GM13977 (cell line): ENCODE data around the gene MET.
"Not testable (repeated sequence)": the region's sequence is repeated elsewhere in the genome, so short reads cannot be mapped to it uniquely, and the experiment has no call there.

Experiments
- DNase-seq: peaks from one replicate; pipeline ENCODE4 v3.0.0; 2012; ENCODE audit warnings: low spot score
- CTCF ChIP-seq: IDR thresholded peaks from 2 replicates; pipeline ENCODE4 v1.5.1; 2012; ENCODE audit warnings: mild to moderate bottlenecking, control low read depth; ENCODE audit not compliant: insufficient read depth; ENCODE audit errors: extremely low read depth, missing control alignments
- in situ Hi-C: fragments of 300-500 bp; cut with MboI; formaldehyde crosslinking; loops from one replicate; pipeline ENCODE4 v1.12.0; 2022; ENCODE audit warnings: low sequenced_read_pairs, low pct_unique_long_range_greater_than_20kb, mixed read lengths, inconsistent platforms; ENCODE audit not compliant: unreplicated experiment

MET gene

GRCh38 chr7:116632384-116632783, 39.6 kb upstream of the MET start:
- DNase-seq: no peak
- no peak for TF ChIP-seq CTCF
- in situ Hi-C loops: no loop called here

GRCh38 chr7:116633131-116633988, 38.6 kb upstream of the MET start:
- peak; percentile 43 for DNase-seq
- no peak for TF ChIP-seq CTCF
- in situ Hi-C loops: no loop called here

GRCh38 chr7:116636997-116637396, 35.0 kb upstream of the MET start:
- DNase-seq: no peak
- in situ Hi-C loops: no loop called here

GRCh38 chr7:116638592-116638991, 33.4 kb upstream of the MET start:
- in situ Hi-C loops, DNase-seq: not testable (repeated sequence)

More at GRCh38 chr7:116636997-116637396, 35.0 kb upstream of the MET start:
- TF ChIP-seq CTCF: no peak

- no peak for TF ChIP-seq CTCF
- no peak for DNase-seq
- in situ Hi-C loops: no loop called here
Observed at GRCh38 chr7:116641551-116642153, 30.3 kb upstream of the MET start.

- DNase-seq, in situ Hi-C loops: not testable (repeated sequence)
Observed at GRCh38 chr7:116643148-116643547, 28.8 kb upstream of the MET start.

- no peak for TF ChIP-seq CTCF
- in situ Hi-C loops: no loop called here
- DNase-seq: no peak
Observed at GRCh38 chr7:116644628-116645027, 27.4 kb upstream of the MET start.

- in situ Hi-C loops: no loop called here
- no peak for TF ChIP-seq CTCF
- DNase-seq: no peak
Observed at GRCh38 chr7:116647290-116647689, 24.7 kb upstream of the MET start.
